Prostate gland (tissue), 2 donors: ENCODE measurements around the gene RIPOR3. TPM values are rescaled to one million over a fixed set of nuclear protein-coding genes. Genes with fewer than 3 reads are reported as not detected.
"Not testable (repeated sequence)": the region's sequence is repeated elsewhere in the genome, so short reads cannot be mapped to it uniquely, and the experiment has no call there.

Source experiments
- DNase-seq: peaks from one replicate; pipeline ENCODE4 v3.0.0-alpha.2; 2019; ENCODE audit warnings: low spot score
- H3K27ac ChIP-seq, 2 donors: fragments of 200-600 bp; sonication (generic); 2 replicates each; pipeline ENCODE4 v1.5.1; 2017 to 2019
- H3K27me3 ChIP-seq: fragments of 200-600 bp; sonication (generic); replicated peaks from 2 replicates; pipeline ENCODE4 v1.5.1; 2019; ENCODE audit not compliant: insufficient read depth
- H3K36me3 ChIP-seq, 2 donors: fragments of 200-600 bp; sonication (generic); 1 replicate in 1 of 2; 2 replicates in 1 of 2; pipeline versions ENCODE4 v1.5.1 to v1.8.1; 2017 to 2019
- H3K4me1 ChIP-seq: fragments of 200-600 bp; sonication (generic); replicated peaks from 2 replicates; pipeline ENCODE4 v1.5.1; 2019
- H3K4me3 ChIP-seq, 2 donors: fragments of 200-600 bp; sonication (generic); 2 replicates each; pipeline ENCODE4 v1.5.1; 2017 to 2019
- H3K9me3 ChIP-seq: fragments of 200-600 bp; sonication (generic); 2 replicates; pipeline ENCODE4 v1.5.1; 2017
- POLR2A ChIP-seq: fragments of 450-650 bp; IDR thresholded peaks from one replicate; pipeline ENCODE4 v1.6.1; 2016; ENCODE audit warnings: antibody characterized with exemption, mild to moderate bottlenecking
- POLR2AphosphoS5 ChIP-seq: sonication (generic); formaldehyde crosslinking; IDR thresholded peaks from one replicate; pipeline ENCODE4 v1.6.1; 2017; ENCODE audit warnings: antibody characterized with exemption
- WGBS: methylation state at CpG from one replicate; pipeline ENCODE4 v1.1.5; 2018; 5-methylcytosine and 5-hydroxymethylcytosine counted together
- intact Hi-C: fragments of 100-400 bp; cut with DNase I; formaldehyde crosslinking; loops from one replicate; pipeline ENCODE4 v1.14.2; 2022
- total RNA-seq, 2 donors: library from RNA; depleted of rRNA; stranded (reverse); fragments of >200 nt; gene quantifications; one replicate each; pipeline ENCODE4 v1.1.0, GENCODE V29; 2016
- TF ChIP-seq, protein P1 (sequence below), 4 experiments: fragments of 200-600 bp in 2 of 4; fragments of 450-650 bp in 2 of 4; sonication (generic) in 2 of 4; IDR thresholded peaks; 1 replicate in 3 of 4; 2 replicates in 1 of 4; pipeline ENCODE4 v1.5.1; 2016 to 2019; ENCODE audit warnings: antibody characterized with exemption in 4 of 4, mild to moderate bottlenecking in 2 of 4, moderate library complexity in 2 of 4

RIPOR3 gene
- total RNA-seq, 2 donors from 2014 or later: 0.55 to 11.3 TPM

DNA sequence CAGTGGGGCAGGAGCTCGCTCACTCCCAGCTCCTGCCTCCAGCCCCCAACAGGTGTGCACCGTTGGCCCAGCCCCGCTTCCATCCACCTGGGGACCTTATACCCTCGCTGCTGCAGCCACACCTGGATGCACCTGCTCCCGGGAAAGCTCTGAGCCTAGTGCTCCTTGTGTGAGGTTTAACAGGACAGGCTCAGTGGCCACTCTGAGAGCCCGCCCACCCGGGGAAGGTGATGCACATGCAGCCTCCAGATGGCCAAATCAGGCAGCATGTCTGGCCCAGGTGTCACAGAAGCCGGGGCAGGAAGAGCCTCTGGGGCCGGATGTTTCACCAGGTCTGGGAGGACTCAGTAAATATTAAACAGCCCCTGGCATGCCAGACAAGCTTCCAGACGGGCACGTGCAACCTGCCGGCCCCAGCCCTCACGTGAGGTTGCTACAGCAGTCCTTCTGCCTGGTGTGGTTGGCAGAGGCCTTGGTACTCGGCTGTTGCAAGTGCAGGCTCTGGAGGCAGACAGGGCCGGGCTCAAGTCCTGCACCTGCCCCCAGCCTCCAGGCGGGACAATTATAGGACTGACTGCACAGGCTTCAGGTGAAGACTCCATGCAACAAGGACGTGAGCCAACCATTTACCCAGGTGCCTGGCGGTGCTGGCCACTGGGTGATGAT is 66.9 kb downstream of the RIPOR3 start:
- TF ChIP-seq, protein P1, sequence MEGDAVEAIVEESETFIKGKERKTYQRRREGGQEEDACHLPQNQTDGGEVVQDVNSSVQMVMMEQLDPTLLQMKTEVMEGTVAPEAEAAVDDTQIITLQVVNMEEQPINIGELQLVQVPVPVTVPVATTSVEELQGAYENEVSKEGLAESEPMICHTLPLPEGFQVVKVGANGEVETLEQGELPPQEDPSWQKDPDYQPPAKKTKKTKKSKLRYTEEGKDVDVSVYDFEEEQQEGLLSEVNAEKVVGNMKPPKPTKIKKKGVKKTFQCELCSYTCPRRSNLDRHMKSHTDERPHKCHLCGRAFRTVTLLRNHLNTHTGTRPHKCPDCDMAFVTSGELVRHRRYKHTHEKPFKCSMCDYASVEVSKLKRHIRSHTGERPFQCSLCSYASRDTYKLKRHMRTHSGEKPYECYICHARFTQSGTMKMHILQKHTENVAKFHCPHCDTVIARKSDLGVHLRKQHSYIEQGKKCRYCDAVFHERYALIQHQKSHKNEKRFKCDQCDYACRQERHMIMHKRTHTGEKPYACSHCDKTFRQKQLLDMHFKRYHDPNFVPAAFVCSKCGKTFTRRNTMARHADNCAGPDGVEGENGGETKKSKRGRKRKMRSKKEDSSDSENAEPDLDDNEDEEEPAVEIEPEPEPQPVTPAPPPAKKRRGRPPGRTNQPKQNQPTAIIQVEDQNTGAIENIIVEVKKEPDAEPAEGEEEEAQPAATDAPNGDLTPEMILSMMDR (IDR thresholded peaks at IDR 0.05): no peak
- TF ChIP-seq POLR2AphosphoS5: peak; percentile 65
- no peak overlapping the region for H3K27ac ChIP-seq
- no peaks in the 10 kb centered on the region for H3K36me3 ChIP-seq
- 64% methylated on average over 18 of the region's 18 CpGs for WGBS
- intact Hi-C loops: loop anchor here (5.0 kb wide), 1 partner anchor 88 kb away; no protein-coding TSS in a partner anchor
- H3K9me3 ChIP-seq: no peaks in the 10 kb centered on the region
- DNase-seq: peak; percentile 63
- no peaks in the 10 kb centered on the region for H3K27me3 ChIP-seq
- no peaks in the 10 kb centered on the region for H3K4me1 ChIP-seq
- no peak overlapping the region for H3K4me3 ChIP-seq

DNA sequence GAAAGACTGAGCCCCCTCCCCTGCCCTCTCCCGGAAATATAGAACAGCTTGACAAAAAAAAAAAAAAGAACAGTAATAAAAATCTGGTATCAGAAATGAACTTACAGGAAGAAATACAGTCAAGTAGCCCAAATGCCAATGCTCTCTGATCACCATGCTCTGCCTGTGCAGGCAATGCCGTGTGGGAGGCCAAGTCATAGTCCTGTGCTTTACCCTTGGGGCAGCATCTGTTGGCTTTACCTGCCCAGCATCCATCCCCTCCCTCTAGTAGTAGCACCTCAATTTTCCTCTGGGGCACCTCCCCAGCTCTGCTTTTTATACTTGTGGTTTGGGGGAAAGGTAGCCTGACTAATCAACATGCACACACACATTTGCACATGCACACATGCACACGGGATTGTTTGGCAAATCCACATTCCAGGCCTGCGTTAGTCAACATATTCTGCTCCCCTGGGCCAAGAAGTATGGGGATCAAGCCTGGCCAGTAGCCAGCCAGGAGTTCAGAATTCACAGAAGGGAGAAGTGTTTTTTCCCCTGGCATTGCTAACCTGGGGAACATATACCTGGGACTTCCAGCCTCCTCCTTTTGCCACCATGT is 70.2 kb downstream of the RIPOR3 start:
- Histone ChIP-seq H3K4me3 (no peak overlapping the region), H3K9me3 (no peaks in the 10 kb centered on the region), H3K27me3 (no peaks in the 10 kb centered on the region), H3K4me1 (no peaks in the 10 kb centered on the region), H3K36me3 (no peaks in the 10 kb centered on the region), H3K27ac (no peak overlapping the region)
- 91% methylated on average over 4 of the region's 4 CpGs for WGBS
- no peak for DNase-seq
- intact Hi-C loops: no loop called here
- TF ChIP-seq POLR2A (no peak), POLR2AphosphoS5 (no peak)
- TF ChIP-seq, protein P1 (IDR thresholded peaks at IDR 0.05): no peak

DNA sequence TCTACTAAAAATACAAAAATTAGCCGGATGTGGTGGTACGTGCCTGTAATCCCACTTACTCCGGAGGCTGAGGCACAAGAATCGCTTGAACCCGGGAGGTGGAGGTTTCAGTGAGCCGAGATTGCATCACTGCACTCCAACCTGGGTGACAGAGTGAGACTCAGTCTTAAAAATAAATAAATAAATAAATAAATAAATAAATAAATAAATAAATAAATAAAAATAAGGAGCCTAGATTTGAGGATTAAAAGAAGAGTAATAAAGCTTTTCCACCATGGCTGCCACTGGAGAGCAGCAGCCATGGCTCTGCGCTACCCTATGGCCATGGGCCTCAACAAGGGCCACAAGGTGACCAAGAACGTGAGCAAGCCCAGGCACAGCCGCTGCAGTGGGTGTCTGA is 70.9 kb downstream of the RIPOR3 start:
- H3K4me1 ChIP-seq, H3K36me3 ChIP-seq, intact Hi-C loops, H3K27ac ChIP-seq, H3K27me3 ChIP-seq, H3K4me3 ChIP-seq, H3K9me3 ChIP-seq, DNase-seq: not testable (repeated sequence)
- WGBS: 97% methylated on average over 9 of the region's 9 CpGs

- Histone ChIP-seq H3K36me3 (no peaks in the 10 kb centered on the region), H3K27me3 (no peaks in the 10 kb centered on the region), H3K4me3 (no peak overlapping the region), H3K9me3 (no peaks in the 10 kb centered on the region), H3K4me1 (no peaks in the 10 kb centered on the region), H3K27ac (no peak overlapping the region)
- 86% methylated on average over 1 of the region's 1 CpG for WGBS
- TF ChIP-seq, protein P1 (IDR thresholded peaks at IDR 0.05): no peak
- DNase-seq: no peak
- intact Hi-C loops: no loop called here
These were observed 72.8 kb downstream of the RIPOR3 start for GRCh38 chr20:50618537-50618936.

DNA sequence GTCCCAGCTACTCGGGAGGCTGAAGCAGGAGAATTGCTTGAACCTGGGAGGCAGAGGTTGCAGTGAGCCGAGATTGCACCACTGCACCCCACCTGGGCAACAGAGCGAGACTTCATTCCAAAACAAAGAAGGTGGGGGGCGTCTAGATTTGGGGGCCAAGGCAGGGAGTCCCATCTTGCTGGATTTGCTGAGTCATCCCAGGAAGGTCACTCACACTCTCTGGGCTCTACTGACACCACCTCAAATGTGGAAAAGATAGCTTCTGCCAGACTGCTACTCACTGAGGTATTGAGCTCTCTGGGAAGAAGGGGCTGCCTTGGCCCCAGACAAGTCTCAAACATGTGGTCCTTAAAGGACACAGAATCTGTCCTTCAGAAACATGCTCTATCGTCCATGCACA is 74.3 kb downstream of the RIPOR3 start:
- intact Hi-C loops: no loop called here
- no peaks in the 10 kb centered on the region for H3K27me3 ChIP-seq
- H3K4me1 ChIP-seq: no peaks in the 10 kb centered on the region
- 92% methylated on average over 5 of the region's 5 CpGs for WGBS
- no peaks in the 10 kb centered on the region for H3K36me3 ChIP-seq
- H3K4me3 ChIP-seq: no peak overlapping the region
- DNase-seq: no peak
- H3K27ac ChIP-seq: no peak overlapping the region
- H3K9me3 ChIP-seq: no peaks in the 10 kb centered on the region
- no peak for TF ChIP-seq POLR2A
- TF ChIP-seq POLR2AphosphoS5: no peak
- TF ChIP-seq, protein P1 (IDR thresholded peaks at IDR 0.05): no peak
